22Rv1 (cell line): ENCODE data around the gene ZFAND5.

Experiments
- H3K27ac ChIP-seq: fragments of 450-650 bp; 2 replicates; pipeline ENCODE4 v1.5.1; 2017
- ZFX ChIP-seq: fragments of 450-650 bp; IDR thresholded peaks from 2 replicates; pipeline ENCODE4 v1.6.1; 2017; ENCODE audit warnings: antibody characterized with exemption, borderline replicate concordance
- TF ChIP-seq, protein P1 (sequence below): fragments of 450-650 bp; IDR thresholded peaks from 2 replicates; pipeline ENCODE4 v1.5.1; 2017; ENCODE audit warnings: mild to moderate bottlenecking

Gene ZFAND5

GRCh38 chr9:72322678-72323077, 42.3 kb downstream of the ZFAND5 start:
- H3K27ac ChIP-seq, result no peak overlapping the region
- TF ChIP-seq ZFX, result no peak
- TF ChIP-seq, protein P1, sequence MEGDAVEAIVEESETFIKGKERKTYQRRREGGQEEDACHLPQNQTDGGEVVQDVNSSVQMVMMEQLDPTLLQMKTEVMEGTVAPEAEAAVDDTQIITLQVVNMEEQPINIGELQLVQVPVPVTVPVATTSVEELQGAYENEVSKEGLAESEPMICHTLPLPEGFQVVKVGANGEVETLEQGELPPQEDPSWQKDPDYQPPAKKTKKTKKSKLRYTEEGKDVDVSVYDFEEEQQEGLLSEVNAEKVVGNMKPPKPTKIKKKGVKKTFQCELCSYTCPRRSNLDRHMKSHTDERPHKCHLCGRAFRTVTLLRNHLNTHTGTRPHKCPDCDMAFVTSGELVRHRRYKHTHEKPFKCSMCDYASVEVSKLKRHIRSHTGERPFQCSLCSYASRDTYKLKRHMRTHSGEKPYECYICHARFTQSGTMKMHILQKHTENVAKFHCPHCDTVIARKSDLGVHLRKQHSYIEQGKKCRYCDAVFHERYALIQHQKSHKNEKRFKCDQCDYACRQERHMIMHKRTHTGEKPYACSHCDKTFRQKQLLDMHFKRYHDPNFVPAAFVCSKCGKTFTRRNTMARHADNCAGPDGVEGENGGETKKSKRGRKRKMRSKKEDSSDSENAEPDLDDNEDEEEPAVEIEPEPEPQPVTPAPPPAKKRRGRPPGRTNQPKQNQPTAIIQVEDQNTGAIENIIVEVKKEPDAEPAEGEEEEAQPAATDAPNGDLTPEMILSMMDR, result no peak

DNA sequence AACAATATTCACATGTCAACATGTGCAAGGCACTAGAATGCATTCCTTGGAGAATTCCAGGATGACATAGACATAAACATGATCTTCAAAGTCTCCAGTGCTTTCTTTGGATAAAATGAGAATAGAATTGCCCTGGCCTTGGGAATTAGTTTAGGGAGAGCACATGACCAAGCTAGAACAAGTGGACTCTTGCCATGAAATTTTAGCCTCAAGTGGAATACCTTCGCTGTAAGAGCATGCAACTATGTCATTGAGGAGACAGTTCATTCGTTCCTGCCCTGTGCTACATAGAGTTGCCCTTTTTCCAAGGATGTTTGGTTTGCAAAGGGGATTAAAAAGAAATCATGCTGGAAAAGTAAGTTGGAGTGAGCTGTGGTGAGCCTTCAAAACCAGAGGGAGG, 42.7 kb downstream of the ZFAND5 start:
- TF ChIP-seq, protein P1, result no peak
- no peak for TF ChIP-seq ZFX
- H3K27ac ChIP-seq, result no peak overlapping the region

DNA sequence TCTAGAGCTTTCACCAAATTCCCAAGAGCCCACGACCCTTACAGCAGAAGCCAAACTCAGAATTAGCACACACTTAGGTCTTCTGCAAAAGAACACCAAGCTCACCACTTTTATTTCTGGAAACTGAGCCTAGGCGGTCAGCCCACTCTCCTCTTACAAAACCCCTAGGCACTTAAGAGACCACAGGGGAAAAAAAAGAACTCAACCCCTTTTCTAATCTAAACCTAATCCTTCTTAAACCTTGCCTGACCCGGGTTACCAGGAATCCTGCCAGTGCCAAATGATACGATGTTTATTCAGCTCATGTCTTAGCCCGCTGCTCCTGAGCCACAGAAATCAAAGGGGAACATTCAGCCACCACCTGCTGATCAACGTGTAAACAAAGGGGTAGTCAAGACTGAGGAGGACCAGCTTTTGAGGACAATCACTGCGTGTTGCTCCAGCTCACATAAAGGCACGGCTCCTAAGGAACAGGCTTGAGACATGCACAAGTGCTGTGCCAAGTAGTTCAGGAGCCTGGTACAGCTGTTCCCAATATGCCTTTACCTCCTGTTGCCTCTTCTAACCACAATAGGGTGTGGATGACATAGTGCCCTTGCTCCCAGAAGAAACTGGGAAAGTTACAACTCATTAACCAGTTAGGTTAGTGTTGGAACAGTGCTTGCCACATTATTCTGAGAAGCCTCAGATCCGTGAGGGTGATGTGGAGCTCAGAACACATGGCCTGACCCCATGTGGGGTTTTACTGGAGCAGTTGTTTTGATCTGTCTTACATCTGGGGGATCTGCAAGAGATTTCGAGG, 49.3 kb downstream of the ZFAND5 start:
- H3K27ac ChIP-seq, result 0 out of 2 replicates have a peak overlapping the region, but pooled peaks have one; percentile 1
- TF ChIP-seq, protein P1, result no peak
- TF ChIP-seq ZFX, result no peak

GRCh38 chr9:72315089-72315509, 49.9 kb downstream of the ZFAND5 start:
- no peak for TF ChIP-seq ZFX
- TF ChIP-seq, protein P1, result no peak
- H3K27ac ChIP-seq, result 0 out of 2 replicates have a peak overlapping the region, but pooled peaks have one; percentile 1

- H3K27ac ChIP-seq, result no peak overlapping the region
- TF ChIP-seq, protein P1, result no peak
- no peak for TF ChIP-seq ZFX
These were observed 51.5 kb downstream of the ZFAND5 start for GRCh38 chr9:72313507-72313906.

DNA sequence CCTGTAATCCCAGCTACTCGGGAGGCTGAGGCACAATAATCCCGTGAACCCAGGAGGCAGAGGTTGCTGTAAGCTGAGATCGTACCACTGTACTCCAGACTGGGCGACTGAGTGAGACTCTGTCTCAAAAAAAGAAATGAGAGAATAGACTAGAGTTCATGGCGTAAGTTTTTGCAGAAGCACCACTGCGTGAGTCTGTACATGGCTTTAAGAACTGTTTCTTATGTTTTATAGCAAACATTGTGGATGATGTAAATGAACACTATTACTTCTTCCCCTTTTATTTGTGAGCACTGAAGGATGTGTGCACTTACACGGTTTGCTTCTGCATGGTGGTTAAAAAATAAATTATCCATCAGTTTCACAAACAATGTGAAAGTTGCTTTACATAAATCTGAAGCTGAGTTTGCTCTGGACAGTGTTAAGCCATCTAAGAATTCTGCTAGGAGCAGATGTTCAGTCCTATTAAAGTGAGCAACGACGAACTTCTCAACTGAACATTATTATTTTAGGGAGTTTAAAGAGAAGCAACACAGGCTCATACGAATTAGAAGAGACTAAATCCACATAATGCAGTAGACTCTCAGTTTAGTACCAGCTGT, 52.5 kb downstream of the ZFAND5 start:
- no peak for TF ChIP-seq ZFX
- no peak overlapping the region for H3K27ac ChIP-seq

DNA sequence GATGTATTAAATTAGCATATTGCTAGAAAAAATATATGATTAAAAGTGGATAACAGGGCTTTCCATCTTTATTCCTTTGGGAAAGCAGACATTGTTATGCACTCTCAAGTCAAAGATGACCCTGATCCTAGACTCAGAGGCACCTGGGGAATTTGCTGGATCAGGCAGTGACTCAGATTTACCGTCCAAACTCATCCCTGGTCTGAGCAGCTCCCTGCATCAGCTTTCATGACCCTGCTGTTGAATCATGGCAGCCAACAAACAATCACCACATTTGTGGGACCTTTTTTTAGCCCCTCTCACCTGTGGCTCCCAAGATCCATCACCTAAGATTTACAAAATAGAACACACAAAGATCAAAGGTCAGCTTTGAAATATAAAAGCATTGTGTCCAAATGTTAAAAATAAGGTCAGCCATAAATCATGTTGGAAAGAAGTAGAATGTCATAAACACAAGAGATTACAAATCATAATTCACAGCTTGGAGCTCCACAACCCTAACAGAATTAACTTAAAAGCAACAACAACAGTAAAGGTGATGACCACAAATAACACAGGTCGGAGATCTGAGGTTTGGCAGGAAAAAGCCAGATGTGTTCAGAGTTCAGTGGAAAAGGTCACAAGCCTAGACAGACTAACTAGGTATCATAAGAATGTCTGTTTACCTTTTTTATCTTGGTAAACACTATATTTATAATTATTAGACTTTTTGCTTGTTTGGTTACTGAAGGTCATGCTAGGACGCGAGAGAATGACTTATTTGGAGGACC, 55.5 kb downstream of the ZFAND5 start:
- H3K27ac ChIP-seq, result no peak overlapping the region
- no peak for TF ChIP-seq ZFX
- TF ChIP-seq, protein P1, result no peak
